GM23338 (cell line): ENCODE results near the gene ZNF892. TPM values are rescaled to one million over a fixed set of nuclear protein-coding genes. Genes with fewer than 3 reads are reported as not detected.

Source experiments
- ATAC-seq: fragments of 200-7000 bp; cut with Tn5 transposase; 3 replicates; pipeline ENCODE4 v1.9.1; 2020
- DNase-seq: peaks from one replicate; pipeline ENCODE4 v3.0.0-alpha.2; 2015; ENCODE audit warnings: low spot score
- H2AFZ ChIP-seq: fragments of 200-600 bp; sonication (generic); 2 replicates; pipeline ENCODE4 v1.8.0; 2016; ENCODE audit warnings: antibody characterized with exemption, mild to moderate bottlenecking, moderate library complexity
- H3F3A ChIP-seq: fragments of 200-600 bp; sonication (generic); replicated peaks from 2 replicates; pipeline ENCODE4 v1.8.0; 2017; ENCODE audit warnings: antibody characterized with exemption, mixed run types, low read depth
- H3K27ac ChIP-seq: fragments of 200-600 bp; sonication (generic); 2 replicates; pipeline ENCODE4 v1.6.1; 2016; ENCODE audit warnings: low read depth
- H3K27me3 ChIP-seq: fragments of 200-600 bp; sonication (generic); 2 replicates; pipeline ENCODE4 v1.8.0; 2016; ENCODE audit warnings: mild to moderate bottlenecking, mixed run types, moderate library complexity; ENCODE audit not compliant: insufficient read depth
- H3K36me3 ChIP-seq: fragments of 200-600 bp; sonication (generic); 2 replicates; pipeline ENCODE4 v1.8.0; 2016; ENCODE audit warnings: mild to moderate bottlenecking; ENCODE audit not compliant: insufficient read depth
- H3K4me1 ChIP-seq: fragments of 200-600 bp; sonication (generic); 2 replicates; pipeline ENCODE4 v1.8.0; 2016; ENCODE audit warnings: mild to moderate bottlenecking, moderate library complexity; ENCODE audit not compliant: insufficient read depth
- H3K4me2 ChIP-seq: fragments of 200-600 bp; sonication (generic); 2 replicates; pipeline ENCODE4 v1.7.1; 2017; ENCODE audit warnings: mixed run types
- H3K4me3 ChIP-seq: fragments of 200-600 bp; sonication (generic); 2 replicates; pipeline ENCODE4 v1.6.1; 2016; ENCODE audit warnings: mixed run types
- H3K79me2 ChIP-seq: fragments of 200-600 bp; sonication (generic); replicated peaks from 2 replicates; pipeline ENCODE4 v1.8.0; 2017; ENCODE audit warnings: mild to moderate bottlenecking; ENCODE audit not compliant: insufficient read depth
- H3K9me2 ChIP-seq: fragments of 200-600 bp; sonication (generic); 2 replicates; pipeline ENCODE4 v1.8.0; 2017; ENCODE audit not compliant: insufficient read depth
- H4K20me1 ChIP-seq: fragments of 200-600 bp; sonication (generic); replicated peaks from 2 replicates; pipeline ENCODE4 v1.8.0; 2017; ENCODE audit warnings: mild to moderate bottlenecking; ENCODE audit not compliant: insufficient read depth
- H3K27ac Mint-ChIP-seq: 2 replicates; pipeline ENCODE4 v1.8.0; 2020; ENCODE audit warnings: inconsistent platforms, mild to moderate bottlenecking, moderate library complexity, mixed read lengths
- H3K27me3 Mint-ChIP-seq: 3 replicates; pipeline ENCODE4 v1.8.0; 2022; ENCODE audit warnings: low read depth, mild to moderate bottlenecking, moderate library complexity, mixed read lengths, inconsistent platforms; ENCODE audit not compliant: insufficient read depth, poor library complexity
- H3K36me3 Mint-ChIP-seq: 3 replicates; pipeline ENCODE4 v1.8.0; 2021; ENCODE audit warnings: low read depth, mild to moderate bottlenecking, inconsistent platforms, moderate library complexity, mixed read lengths
- H3K4me1 Mint-ChIP-seq: 3 replicates; pipeline ENCODE4 v1.8.0; 2020; ENCODE audit warnings: mild to moderate bottlenecking, inconsistent platforms, mixed read lengths
- H3K4me3 Mint-ChIP-seq: 3 replicates; pipeline ENCODE4 v1.8.0; 2021; ENCODE audit warnings: moderate library complexity, mild to moderate bottlenecking, inconsistent platforms, mixed read lengths
- H3K9me3 Mint-ChIP-seq: 3 replicates; pipeline ENCODE4 v1.8.0; 2020; ENCODE audit warnings: moderate library complexity, mild to moderate bottlenecking, inconsistent platforms, mixed read lengths
- CREB1 ChIP-seq: fragments of 250-450 bp; sonication (Bioruptor Pico); IDR thresholded peaks from 2 replicates; pipeline ENCODE4 v1.5.0; 2020; ENCODE audit warnings: low read depth, mild to moderate bottlenecking, moderate library complexity
- CTCF ChIP-seq, 2 experiments: fragments of 200-600 bp in 1 of 2; sonication (generic) in 1 of 2; conservative IDR thresholded peaks; 2 replicates each; pipeline versions ENCODE4 v1.5.1 to v1.6.1; 2016 to 2017; ENCODE audit warnings: antibody characterized with exemption in 2 of 2, low read depth in 2 of 2, mild to moderate bottlenecking in 2 of 2, moderate library complexity in 1 of 2
- EZH2 ChIP-seq: fragments of 200-600 bp; sonication (generic); IDR thresholded peaks from one replicate; pipeline ENCODE4 v1.8.0; 2017; ENCODE audit warnings: antibody characterized with exemption, mild to moderate bottlenecking, low read depth; ENCODE audit not compliant: unreplicated experiment
- EZH2phosphoT487 ChIP-seq: fragments of 200-600 bp; sonication (generic); IDR thresholded peaks from one replicate; pipeline ENCODE4 v1.8.1; 2018; ENCODE audit warnings: antibody characterized with exemption; ENCODE audit not compliant: unreplicated experiment
- JUNB ChIP-seq: IDR thresholded peaks from one replicate; pipeline ENCODE4 v1.6.1; 2016; ENCODE audit warnings: antibody characterized with exemption; ENCODE audit not compliant: unreplicated experiment
- NANOG ChIP-seq: IDR thresholded peaks from 2 replicates; pipeline ENCODE4 v1.6.1; 2016; ENCODE audit warnings: antibody characterized with exemption, borderline replicate concordance
- POLR2AphosphoS5 ChIP-seq: IDR thresholded peaks from 2 replicates; pipeline ENCODE4 v1.6.1; 2016; ENCODE audit warnings: antibody characterized with exemption, low read depth
- REST ChIP-seq: IDR thresholded peaks from one replicate; pipeline ENCODE4 v1.6.1; 2018; ENCODE audit warnings: antibody characterized with exemption; ENCODE audit not compliant: unreplicated experiment
- STAT1 ChIP-seq: IDR thresholded peaks from one replicate; pipeline ENCODE4 v1.6.1; 2016; ENCODE audit warnings: antibody characterized with exemption; ENCODE audit not compliant: unreplicated experiment
- ZNF114 ChIP-seq: fragments of 250-450 bp; sonication (Bioruptor Pico); IDR thresholded peaks from 2 replicates; pipeline ENCODE4 v1.5.0; 2020; ENCODE audit warnings: mild to moderate bottlenecking, moderate library complexity
- ZNF331 ChIP-seq: fragments of 250-450 bp; sonication (Bioruptor Pico); IDR thresholded peaks from 2 replicates; pipeline ENCODE4 v1.5.0; 2020; ENCODE audit warnings: low read depth, mild to moderate bottlenecking, moderate library complexity
- polyA plus RNA-seq: library from polyadenylated mRNA; unstranded; fragments of >200 nt; fragmentation: Nextera tagmentation; extraction: Ambion mirVana; gene quantifications from 2 replicates; pipeline ENCODE4 v1.2.1, GENCODE V29; 2016
- total RNA-seq: library from RNA; depleted of rRNA; stranded (reverse); fragments of >200 nt; shearing (Covaris generic); gene quantifications from 2 replicates; pipeline ENCODE4 v1.2.3, GENCODE V29; 2014
- TF ChIP-seq, protein P1 (sequence below): IDR thresholded peaks from 2 replicates; pipeline ENCODE4 v1.6.1; 2016; ENCODE audit warnings: antibody characterized with exemption

Gene ZNF892
- total and polyA plus RNA-seq, 2 experiments from 2014 or later, result 2.2 to 17.9 TPM

GRCh38 chr2:95158891-95159619 lies 48.3 kb upstream of the ZNF892 start (continued):
- TF ChIP-seq CTCF (conservative IDR thresholded peaks at IDR 0.05; ENCODE audit: low read depth in 2 of 2) (no peak), EZH2 (no peak), ZNF114 (CRISPR knock-in tag) (no peak), EZH2phosphoT487 (no peak), POLR2AphosphoS5 (no peak), REST (no peak), NANOG (no peak), ZNF331 (CRISPR knock-in tag) (no peak), CREB1 (CRISPR knock-in tag) (no peak)
- TF ChIP-seq, protein P1, sequence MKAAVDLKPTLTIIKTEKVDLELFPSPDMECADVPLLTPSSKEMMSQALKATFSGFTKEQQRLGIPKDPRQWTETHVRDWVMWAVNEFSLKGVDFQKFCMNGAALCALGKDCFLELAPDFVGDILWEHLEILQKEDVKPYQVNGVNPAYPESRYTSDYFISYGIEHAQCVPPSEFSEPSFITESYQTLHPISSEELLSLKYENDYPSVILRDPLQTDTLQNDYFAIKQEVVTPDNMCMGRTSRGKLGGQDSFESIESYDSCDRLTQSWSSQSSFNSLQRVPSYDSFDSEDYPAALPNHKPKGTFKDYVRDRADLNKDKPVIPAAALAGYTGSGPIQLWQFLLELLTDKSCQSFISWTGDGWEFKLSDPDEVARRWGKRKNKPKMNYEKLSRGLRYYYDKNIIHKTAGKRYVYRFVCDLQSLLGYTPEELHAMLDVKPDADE, result no peak

DNA sequence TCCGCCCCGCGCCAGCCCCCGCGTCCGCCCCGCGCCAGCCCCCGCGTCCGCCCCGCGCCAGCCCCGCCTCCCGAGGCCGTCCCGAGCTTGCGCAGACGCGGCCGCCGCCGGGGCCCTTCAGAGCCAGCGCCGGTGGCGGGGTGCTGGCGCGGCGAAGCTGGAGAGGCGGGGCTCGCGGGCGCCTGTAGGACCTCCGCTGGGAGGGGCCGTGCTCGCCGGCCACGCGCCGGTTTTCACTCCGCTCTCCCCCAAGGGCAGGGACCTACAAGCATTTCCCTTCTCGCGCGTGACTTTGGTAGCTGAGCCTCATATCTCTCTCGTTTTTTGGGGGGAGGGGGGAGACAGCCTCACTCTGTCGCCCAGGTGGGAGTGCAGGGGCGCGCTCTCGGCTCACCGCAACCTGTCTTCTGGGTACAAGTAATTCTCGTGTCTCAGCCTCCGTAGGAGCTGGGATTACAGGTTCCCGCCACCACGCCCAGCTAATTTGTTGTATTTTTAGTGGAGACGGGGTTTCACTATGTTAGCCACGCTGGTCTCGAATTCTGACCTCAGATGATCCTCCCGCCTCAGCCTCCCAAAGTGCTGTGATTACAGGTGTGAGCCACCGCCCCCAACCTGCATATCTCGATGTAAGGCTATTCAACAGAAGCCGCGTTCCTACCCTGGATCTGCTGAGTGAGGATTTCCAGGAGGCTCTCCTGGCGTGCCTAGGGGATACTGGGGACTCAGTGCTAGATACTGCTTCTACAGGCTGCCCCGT lies 47.5 kb upstream of the ZNF892 start, which contains the start of gene ZNF514:
TSS of gene ZNF514 (minus strand) at position 159 of the 760 bp plus-strand sequence. CDS start 6,595 bp downstream, outside the sequence.
- Histone ChIP-seq H3K4me1 (peaks cover 14% of the 10 kb centered on the region), H3K79me2 (peaks cover 13% of the 10 kb centered on the region), H3K36me3 (no peaks in the 10 kb centered on the region), H3K9me2 (no peaks in the 10 kb centered on the region), H4K20me1 (0 out of 2 replicates have a peak, but pooled peaks cover 3% of the 10 kb centered on the region), H3K27me3 (peaks cover 35% of the 10 kb centered on the region), H3K4me3 (peak within 1 kb of the TSS; percentile 80), H2AFZ (peak within 1 kb of the TSS; percentile 99), H3F3A (0 out of 2 replicates have a peak, but pooled peaks cover 4% of the 10 kb centered on the region), H3K4me2 (peak within 1 kb of the TSS; percentile 91), H3K27ac (no peak within 1 kb of the TSS)
- Mint-ChIP-seq H3K9me3 (peaks cover 5% of the 10 kb centered on the region; the same call in 2 of the 3 replicates), H3K27ac (no peak within 1 kb of the TSS), H3K4me1 (peaks cover 8% of the 10 kb centered on the region), H3K36me3 (peaks cover 14% of the 10 kb centered on the region), H3K27me3 (peaks cover 13% of the 10 kb centered on the region), H3K4me3 (peak within 1 kb of the TSS; percentile 91)
- ATAC-seq (peak; percentile 81), DNase-seq (peak; percentile 78)
- TF ChIP-seq ZNF331 (CRISPR knock-in tag), result no peak
- no peak for TF ChIP-seq REST
- no peak for TF ChIP-seq JUNB
- TF ChIP-seq POLR2AphosphoS5, result no peak
- no peak for TF ChIP-seq STAT1
- TF ChIP-seq CREB1 (CRISPR knock-in tag), result no peak
- no peak for TF ChIP-seq EZH2phosphoT487
- TF ChIP-seq EZH2, result no peak
- no peak for TF ChIP-seq ZNF114 (CRISPR knock-in tag)
- no peak for TF ChIP-seq NANOG
